GM19452 (cell line): ENCODE measurements around the gene BCL11A.

ENCODE experiments used
- ATAC-seq: cut with Tn5 transposase; IDR thresholded peaks from one replicate; pipeline ENCODE4 v1.9.1; 2021; ENCODE audit not compliant: unreplicated experiment

BCL11A gene

GRCh38 chr2:60472041-60472440 is 81.4 kb downstream of the BCL11A start:
- no peak for ATAC-seq

- ATAC-seq, result no peak
Observed at GRCh38 chr2:60470340-60470739, 83.1 kb downstream of the BCL11A start.

- ATAC-seq, result no peak
Observed at GRCh38 chr2:60469536-60470317, 83.7 kb downstream of the BCL11A start.

GRCh38 chr2:60468382-60469085 is 84.9 kb downstream of the BCL11A start:
- no peak for ATAC-seq

- ATAC-seq, result no peak
Observed at GRCh38 chr2:60466161-60466702, 87.2 kb downstream of the BCL11A start.

- ATAC-seq, result no peak
Observed at GRCh38 chr2:60465736-60466135, 87.7 kb downstream of the BCL11A start.

- no peak for ATAC-seq
Observed at GRCh38 chr2:60463249-60463648, 90.2 kb downstream of the BCL11A start.

- no peak for ATAC-seq
Observed at GRCh38 chr2:60461421-60462108, 91.9 kb downstream of the BCL11A start.

- no peak for ATAC-seq
Observed at GRCh38 chr2:60460577-60461420, 92.7 kb downstream of the BCL11A start.

- no peak for ATAC-seq
Observed at GRCh38 chr2:60459851-60460250, 93.6 kb downstream of the BCL11A start.

- no peak for ATAC-seq
Observed at GRCh38 chr2:60456115-60456770, 97.2 kb downstream of the BCL11A start.

GRCh38 chr2:60453872-60454271 is 99.6 kb downstream of the BCL11A start:
- ATAC-seq, result no peak

GRCh38 chr2:60453301-60453700 is 100.2 kb downstream of the BCL11A start:
- no peak for ATAC-seq

- no peak for ATAC-seq
Observed at GRCh38 chr2:60450488-60450887, 103.0 kb downstream of the BCL11A start.

- no peak for ATAC-seq
Observed at GRCh38 chr2:60447943-60448342, 105.5 kb downstream of the BCL11A start.

- ATAC-seq, result peak; percentile 84
Observed at GRCh38 chr2:60446413-60447267, 106.8 kb downstream of the BCL11A start.

- no peak for ATAC-seq
Observed at GRCh38 chr2:60445684-60446179, 107.7 kb downstream of the BCL11A start.

GRCh38 chr2:60442608-60443007 is 110.8 kb downstream of the BCL11A start:
- no peak for ATAC-seq

GRCh38 chr2:60441800-60442199 is 111.7 kb downstream of the BCL11A start:
- ATAC-seq, result no peak
